GM23338 (cell line): ENCODE results near the gene FIGN. TPM values are rescaled to one million over a fixed set of nuclear protein-coding genes. Genes with fewer than 3 reads are reported as not detected.

ENCODE experiments used
- ATAC-seq: fragments of 200-7000 bp; cut with Tn5 transposase; 3 replicates; pipeline ENCODE4 v1.9.1; 2020
- DNase-seq: peaks from one replicate; pipeline ENCODE4 v3.0.0-alpha.2; 2015; ENCODE audit warnings: low spot score
- H2AFZ ChIP-seq: fragments of 200-600 bp; sonication (generic); 2 replicates; pipeline ENCODE4 v1.8.0; 2016; ENCODE audit warnings: antibody characterized with exemption, mild to moderate bottlenecking, moderate library complexity
- H3F3A ChIP-seq: fragments of 200-600 bp; sonication (generic); replicated peaks from 2 replicates; pipeline ENCODE4 v1.8.0; 2017; ENCODE audit warnings: antibody characterized with exemption, mixed run types, low read depth
- H3K27ac ChIP-seq: fragments of 200-600 bp; sonication (generic); 2 replicates; pipeline ENCODE4 v1.6.1; 2016; ENCODE audit warnings: low read depth
- H3K27me3 ChIP-seq: fragments of 200-600 bp; sonication (generic); 2 replicates; pipeline ENCODE4 v1.8.0; 2016; ENCODE audit warnings: mild to moderate bottlenecking, mixed run types, moderate library complexity; ENCODE audit not compliant: insufficient read depth
- H3K36me3 ChIP-seq: fragments of 200-600 bp; sonication (generic); 2 replicates; pipeline ENCODE4 v1.8.0; 2016; ENCODE audit warnings: mild to moderate bottlenecking; ENCODE audit not compliant: insufficient read depth
- H3K4me1 ChIP-seq: fragments of 200-600 bp; sonication (generic); 2 replicates; pipeline ENCODE4 v1.8.0; 2016; ENCODE audit warnings: mild to moderate bottlenecking, moderate library complexity; ENCODE audit not compliant: insufficient read depth
- H3K4me2 ChIP-seq: fragments of 200-600 bp; sonication (generic); 2 replicates; pipeline ENCODE4 v1.7.1; 2017; ENCODE audit warnings: mixed run types
- H3K4me3 ChIP-seq: fragments of 200-600 bp; sonication (generic); 2 replicates; pipeline ENCODE4 v1.6.1; 2016; ENCODE audit warnings: mixed run types
- H3K79me2 ChIP-seq: fragments of 200-600 bp; sonication (generic); replicated peaks from 2 replicates; pipeline ENCODE4 v1.8.0; 2017; ENCODE audit warnings: mild to moderate bottlenecking; ENCODE audit not compliant: insufficient read depth
- H3K9me2 ChIP-seq: fragments of 200-600 bp; sonication (generic); 2 replicates; pipeline ENCODE4 v1.8.0; 2017; ENCODE audit not compliant: insufficient read depth
- H4K20me1 ChIP-seq: fragments of 200-600 bp; sonication (generic); replicated peaks from 2 replicates; pipeline ENCODE4 v1.8.0; 2017; ENCODE audit warnings: mild to moderate bottlenecking; ENCODE audit not compliant: insufficient read depth
- H3K27ac Mint-ChIP-seq: 2 replicates; pipeline ENCODE4 v1.8.0; 2020; ENCODE audit warnings: inconsistent platforms, mild to moderate bottlenecking, moderate library complexity, mixed read lengths
- H3K27me3 Mint-ChIP-seq: 3 replicates; pipeline ENCODE4 v1.8.0; 2022; ENCODE audit warnings: low read depth, mild to moderate bottlenecking, moderate library complexity, mixed read lengths, inconsistent platforms; ENCODE audit not compliant: insufficient read depth, poor library complexity
- H3K36me3 Mint-ChIP-seq: 3 replicates; pipeline ENCODE4 v1.8.0; 2021; ENCODE audit warnings: low read depth, mild to moderate bottlenecking, inconsistent platforms, moderate library complexity, mixed read lengths
- H3K4me1 Mint-ChIP-seq: 3 replicates; pipeline ENCODE4 v1.8.0; 2020; ENCODE audit warnings: mild to moderate bottlenecking, inconsistent platforms, mixed read lengths
- H3K4me3 Mint-ChIP-seq: 3 replicates; pipeline ENCODE4 v1.8.0; 2021; ENCODE audit warnings: moderate library complexity, mild to moderate bottlenecking, inconsistent platforms, mixed read lengths
- H3K9me3 Mint-ChIP-seq: 3 replicates; pipeline ENCODE4 v1.8.0; 2020; ENCODE audit warnings: moderate library complexity, mild to moderate bottlenecking, inconsistent platforms, mixed read lengths
- CREB1 ChIP-seq: fragments of 250-450 bp; sonication (Bioruptor Pico); IDR thresholded peaks from 2 replicates; pipeline ENCODE4 v1.5.0; 2020; ENCODE audit warnings: low read depth, mild to moderate bottlenecking, moderate library complexity
- EZH2phosphoT487 ChIP-seq: fragments of 200-600 bp; sonication (generic); IDR thresholded peaks from one replicate; pipeline ENCODE4 v1.8.1; 2018; ENCODE audit warnings: antibody characterized with exemption; ENCODE audit not compliant: unreplicated experiment
- NANOG ChIP-seq: IDR thresholded peaks from 2 replicates; pipeline ENCODE4 v1.6.1; 2016; ENCODE audit warnings: antibody characterized with exemption, borderline replicate concordance
- POLR2AphosphoS5 ChIP-seq: IDR thresholded peaks from 2 replicates; pipeline ENCODE4 v1.6.1; 2016; ENCODE audit warnings: antibody characterized with exemption, low read depth
- polyA plus RNA-seq: library from polyadenylated mRNA; unstranded; fragments of >200 nt; fragmentation: Nextera tagmentation; extraction: Ambion mirVana; gene quantifications from 2 replicates; pipeline ENCODE4 v1.2.1, GENCODE V29; 2016
- total RNA-seq: library from RNA; depleted of rRNA; stranded (reverse); fragments of >200 nt; shearing (Covaris generic); gene quantifications from 2 replicates; pipeline ENCODE4 v1.2.3, GENCODE V29; 2014
- TF ChIP-seq, protein P1 (sequence below): IDR thresholded peaks from one replicate; pipeline ENCODE4 v1.6.1; 2018; ENCODE audit warnings: antibody characterized with exemption; ENCODE audit not compliant: unreplicated experiment
- TF ChIP-seq, protein P2 (sequence below): fragments of 250-450 bp; sonication (Bioruptor Pico); IDR thresholded peaks from 2 replicates; pipeline ENCODE4 v1.5.0; 2020; ENCODE audit warnings: mild to moderate bottlenecking, moderate library complexity

Gene FIGN
- total and polyA plus RNA-seq, 2 experiments from 2014 or later, result 17.2 to 23.6 TPM

DNA sequence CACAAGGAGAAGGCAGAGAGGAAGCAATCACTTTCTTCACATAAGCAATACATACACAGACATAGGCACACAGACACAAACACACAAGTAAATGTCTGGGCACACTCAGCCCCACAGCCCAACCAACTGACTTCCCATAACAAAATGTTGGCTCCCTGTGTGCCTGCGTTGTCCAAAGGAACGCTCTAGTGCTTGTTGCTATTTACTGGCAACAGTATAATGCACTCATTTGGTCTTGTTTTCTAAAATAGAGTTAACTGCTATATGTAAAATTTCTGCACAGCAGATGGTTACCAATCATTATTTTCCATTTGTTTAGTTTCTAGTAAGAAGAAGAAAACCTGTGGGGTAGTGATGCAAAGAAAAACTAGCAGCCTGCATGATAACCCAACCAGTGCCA is 16.5 kb downstream of the FIGN start:
- Mint-ChIP-seq H3K4me1 (peaks cover 40% of the 10 kb centered on the region), H3K27me3 (peaks cover 2% of the 10 kb centered on the region), H3K4me3 (no peak overlapping the region), H3K36me3 (no peaks in the 10 kb centered on the region), H3K27ac (no peak overlapping the region), H3K9me3 (no peaks in the 10 kb centered on the region)
- H2AFZ ChIP-seq, result no peak overlapping the region
- H3K79me2 ChIP-seq, result peaks cover 61% of the 10 kb centered on the region
- H3K9me2 ChIP-seq, result no peaks in the 10 kb centered on the region
- H3K27me3 ChIP-seq, result no peaks in the 10 kb centered on the region
- H4K20me1 ChIP-seq, result peaks cover 13% of the 10 kb centered on the region
- ATAC-seq, result no peak
- DNase-seq, result no peak
- H3K27ac ChIP-seq, result no peak overlapping the region
- no peaks in the 10 kb centered on the region for H3F3A ChIP-seq
- TF ChIP-seq EZH2phosphoT487 (no peak), NANOG (no peak), CREB1 (no peak)
- TF ChIP-seq, protein P1, sequence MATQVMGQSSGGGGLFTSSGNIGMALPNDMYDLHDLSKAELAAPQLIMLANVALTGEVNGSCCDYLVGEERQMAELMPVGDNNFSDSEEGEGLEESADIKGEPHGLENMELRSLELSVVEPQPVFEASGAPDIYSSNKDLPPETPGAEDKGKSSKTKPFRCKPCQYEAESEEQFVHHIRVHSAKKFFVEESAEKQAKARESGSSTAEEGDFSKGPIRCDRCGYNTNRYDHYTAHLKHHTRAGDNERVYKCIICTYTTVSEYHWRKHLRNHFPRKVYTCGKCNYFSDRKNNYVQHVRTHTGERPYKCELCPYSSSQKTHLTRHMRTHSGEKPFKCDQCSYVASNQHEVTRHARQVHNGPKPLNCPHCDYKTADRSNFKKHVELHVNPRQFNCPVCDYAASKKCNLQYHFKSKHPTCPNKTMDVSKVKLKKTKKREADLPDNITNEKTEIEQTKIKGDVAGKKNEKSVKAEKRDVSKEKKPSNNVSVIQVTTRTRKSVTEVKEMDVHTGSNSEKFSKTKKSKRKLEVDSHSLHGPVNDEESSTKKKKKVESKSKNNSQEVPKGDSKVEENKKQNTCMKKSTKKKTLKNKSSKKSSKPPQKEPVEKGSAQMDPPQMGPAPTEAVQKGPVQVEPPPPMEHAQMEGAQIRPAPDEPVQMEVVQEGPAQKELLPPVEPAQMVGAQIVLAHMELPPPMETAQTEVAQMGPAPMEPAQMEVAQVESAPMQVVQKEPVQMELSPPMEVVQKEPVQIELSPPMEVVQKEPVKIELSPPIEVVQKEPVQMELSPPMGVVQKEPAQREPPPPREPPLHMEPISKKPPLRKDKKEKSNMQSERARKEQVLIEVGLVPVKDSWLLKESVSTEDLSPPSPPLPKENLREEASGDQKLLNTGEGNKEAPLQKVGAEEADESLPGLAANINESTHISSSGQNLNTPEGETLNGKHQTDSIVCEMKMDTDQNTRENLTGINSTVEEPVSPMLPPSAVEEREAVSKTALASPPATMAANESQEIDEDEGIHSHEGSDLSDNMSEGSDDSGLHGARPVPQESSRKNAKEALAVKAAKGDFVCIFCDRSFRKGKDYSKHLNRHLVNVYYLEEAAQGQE, result no peak
- no peak overlapping the region for H3K4me2 ChIP-seq
- H3K4me3 ChIP-seq, result no peak overlapping the region
- no peaks in the 10 kb centered on the region for H3K36me3 ChIP-seq
- peaks cover 54% of the 10 kb centered on the region for H3K4me1 ChIP-seq

DNA sequence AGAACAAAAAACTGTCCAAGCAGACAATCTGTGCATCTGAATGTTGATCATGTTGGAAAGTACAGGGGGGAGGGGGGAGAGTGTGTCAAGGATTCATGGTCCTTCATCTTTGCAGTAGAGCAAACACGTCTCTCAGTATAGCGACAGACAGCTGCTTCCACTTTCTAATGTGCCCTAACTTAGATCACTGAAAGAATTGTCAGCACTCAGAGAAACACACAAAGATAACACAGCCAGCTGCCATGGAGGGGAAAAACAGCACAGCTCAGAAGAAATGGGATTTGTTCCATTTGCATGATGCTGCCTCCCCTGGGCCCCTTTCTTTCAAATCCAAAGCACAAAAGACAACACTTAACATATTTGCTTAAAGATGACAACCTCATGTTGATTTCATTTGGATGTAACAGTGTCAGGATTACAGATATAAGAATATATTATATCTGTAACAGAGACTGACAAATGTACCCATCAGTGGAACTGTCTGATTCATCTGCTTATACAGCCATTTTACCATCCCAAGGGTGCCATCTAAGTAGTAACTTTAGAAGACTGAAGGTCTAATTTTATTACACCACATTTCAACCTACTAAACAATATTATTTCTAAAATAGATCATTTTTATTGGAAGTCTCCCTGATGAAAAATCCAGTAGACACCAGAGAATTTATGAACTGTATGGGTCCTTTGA is 17.7 kb downstream of the FIGN start:
- Histone ChIP-seq H3K9me2 (no peaks in the 10 kb centered on the region), H3K27ac (no peak overlapping the region), H3K79me2 (peaks cover 62% of the 10 kb centered on the region), H3F3A (no peaks in the 10 kb centered on the region), H3K36me3 (no peaks in the 10 kb centered on the region), H4K20me1 (peaks cover 13% of the 10 kb centered on the region), H3K4me2 (peak overlapping the region; percentile 53), H2AFZ (no peak overlapping the region), H3K4me1 (peaks cover 64% of the 10 kb centered on the region), H3K4me3 (no peak overlapping the region), H3K27me3 (no peaks in the 10 kb centered on the region)
- peaks cover 2% of the 10 kb centered on the region for H3K27me3 Mint-ChIP-seq
- TF ChIP-seq EZH2phosphoT487 (no peak), NANOG (no peak), POLR2AphosphoS5 (no peak)
- TF ChIP-seq, protein P2, sequence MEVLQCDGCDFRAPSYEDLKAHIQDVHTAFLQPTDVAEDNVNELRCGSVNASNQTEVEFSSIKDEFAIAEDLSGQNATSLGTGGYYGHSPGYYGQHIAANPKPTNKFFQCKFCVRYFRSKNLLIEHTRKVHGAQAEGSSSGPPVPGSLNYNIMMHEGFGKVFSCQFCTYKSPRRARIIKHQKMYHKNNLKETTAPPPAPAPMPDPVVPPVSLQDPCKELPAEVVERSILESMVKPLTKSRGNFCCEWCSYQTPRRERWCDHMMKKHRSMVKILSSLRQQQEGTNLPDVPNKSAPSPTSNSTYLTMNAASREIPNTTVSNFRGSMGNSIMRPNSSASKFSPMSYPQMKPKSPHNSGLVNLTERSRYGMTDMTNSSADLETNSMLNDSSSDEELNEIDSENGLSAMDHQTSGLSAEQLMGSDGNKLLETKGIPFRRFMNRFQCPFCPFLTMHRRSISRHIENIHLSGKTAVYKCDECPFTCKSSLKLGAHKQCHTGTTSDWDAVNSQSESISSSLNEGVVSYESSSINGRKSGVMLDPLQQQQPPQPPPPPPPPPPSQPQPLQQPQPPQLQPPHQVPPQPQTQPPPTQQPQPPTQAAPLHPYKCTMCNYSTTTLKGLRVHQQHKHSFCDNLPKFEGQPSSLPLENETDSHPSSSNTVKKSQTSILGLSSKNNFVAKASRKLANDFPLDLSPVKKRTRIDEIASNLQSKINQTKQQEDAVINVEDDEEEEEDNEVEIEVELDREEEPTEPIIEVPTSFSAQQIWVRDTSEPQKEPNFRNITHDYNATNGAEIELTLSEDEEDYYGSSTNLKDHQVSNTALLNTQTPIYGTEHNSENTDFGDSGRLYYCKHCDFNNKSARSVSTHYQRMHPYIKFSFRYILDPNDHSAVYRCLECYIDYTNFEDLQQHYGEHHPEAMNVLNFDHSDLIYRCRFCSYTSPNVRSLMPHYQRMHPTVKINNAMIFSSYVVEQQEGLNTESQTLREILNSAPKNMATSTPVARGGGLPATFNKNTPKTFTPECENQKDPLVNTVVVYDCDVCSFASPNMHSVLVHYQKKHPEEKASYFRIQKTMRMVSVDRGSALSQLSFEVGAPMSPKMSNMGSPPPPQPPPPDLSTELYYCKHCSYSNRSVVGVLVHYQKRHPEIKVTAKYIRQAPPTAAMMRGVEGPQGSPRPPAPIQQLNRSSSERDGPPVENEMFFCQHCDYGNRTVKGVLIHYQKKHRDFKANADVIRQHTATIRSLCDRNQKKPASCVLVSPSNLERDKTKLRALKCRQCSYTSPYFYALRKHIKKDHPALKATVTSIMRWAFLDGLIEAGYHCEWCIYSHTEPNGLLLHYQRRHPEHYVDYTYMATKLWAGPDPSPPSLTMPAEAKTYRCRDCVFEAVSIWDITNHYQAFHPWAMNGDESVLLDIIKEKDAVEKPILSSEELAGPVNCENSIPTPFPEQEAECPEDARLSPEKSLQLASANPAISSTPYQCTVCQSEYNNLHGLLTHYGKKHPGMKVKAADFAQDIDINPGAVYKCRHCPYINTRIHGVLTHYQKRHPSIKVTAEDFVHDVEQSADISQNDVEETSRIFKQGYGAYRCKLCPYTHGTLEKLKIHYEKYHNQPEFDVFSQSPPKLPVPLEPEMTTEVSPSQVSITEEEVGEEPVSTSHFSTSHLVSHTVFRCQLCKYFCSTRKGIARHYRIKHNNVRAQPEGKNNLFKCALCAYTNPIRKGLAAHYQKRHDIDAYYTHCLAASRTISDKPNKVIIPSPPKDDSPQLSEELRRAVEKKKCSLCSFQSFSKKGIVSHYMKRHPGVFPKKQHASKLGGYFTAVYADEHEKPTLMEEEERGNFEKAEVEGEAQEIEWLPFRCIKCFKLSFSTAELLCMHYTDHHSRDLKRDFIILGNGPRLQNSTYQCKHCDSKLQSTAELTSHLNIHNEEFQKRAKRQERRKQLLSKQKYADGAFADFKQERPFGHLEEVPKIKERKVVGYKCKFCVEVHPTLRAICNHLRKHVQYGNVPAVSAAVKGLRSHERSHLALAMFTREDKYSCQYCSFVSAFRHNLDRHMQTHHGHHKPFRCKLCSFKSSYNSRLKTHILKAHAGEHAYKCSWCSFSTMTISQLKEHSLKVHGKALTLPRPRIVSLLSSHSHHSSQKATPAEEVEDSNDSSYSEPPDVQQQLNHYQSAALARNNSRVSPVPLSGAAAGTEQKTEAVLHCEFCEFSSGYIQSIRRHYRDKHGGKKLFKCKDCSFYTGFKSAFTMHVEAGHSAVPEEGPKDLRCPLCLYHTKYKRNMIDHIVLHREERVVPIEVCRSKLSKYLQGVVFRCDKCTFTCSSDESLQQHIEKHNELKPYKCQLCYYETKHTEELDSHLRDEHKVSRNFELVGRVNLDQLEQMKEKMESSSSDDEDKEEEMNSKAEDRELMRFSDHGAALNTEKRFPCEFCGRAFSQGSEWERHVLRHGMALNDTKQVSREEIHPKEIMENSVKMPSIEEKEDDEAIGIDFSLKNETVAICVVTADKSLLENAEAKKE (CRISPR knock-in tag), result no peak
- TF ChIP-seq, protein P1, result no peak
- H3K4me1 Mint-ChIP-seq, result peaks cover 49% of the 10 kb centered on the region
- DNase-seq (peak; percentile 29), ATAC-seq (peak; percentile 68)
- H3K9me3 Mint-ChIP-seq, result no peaks in the 10 kb centered on the region
- no peak overlapping the region for H3K27ac Mint-ChIP-seq
- H3K36me3 Mint-ChIP-seq, result no peaks in the 10 kb centered on the region
- H3K4me3 Mint-ChIP-seq, result no peak overlapping the region
